ENCODE data around the gene CACNA1F.

The CACNA1F gene

GRCh38 chrX:49257846-49258748 lies 25.0 kb upstream of the CACNA1F start:
- no peak for DNase-seq

DNA sequence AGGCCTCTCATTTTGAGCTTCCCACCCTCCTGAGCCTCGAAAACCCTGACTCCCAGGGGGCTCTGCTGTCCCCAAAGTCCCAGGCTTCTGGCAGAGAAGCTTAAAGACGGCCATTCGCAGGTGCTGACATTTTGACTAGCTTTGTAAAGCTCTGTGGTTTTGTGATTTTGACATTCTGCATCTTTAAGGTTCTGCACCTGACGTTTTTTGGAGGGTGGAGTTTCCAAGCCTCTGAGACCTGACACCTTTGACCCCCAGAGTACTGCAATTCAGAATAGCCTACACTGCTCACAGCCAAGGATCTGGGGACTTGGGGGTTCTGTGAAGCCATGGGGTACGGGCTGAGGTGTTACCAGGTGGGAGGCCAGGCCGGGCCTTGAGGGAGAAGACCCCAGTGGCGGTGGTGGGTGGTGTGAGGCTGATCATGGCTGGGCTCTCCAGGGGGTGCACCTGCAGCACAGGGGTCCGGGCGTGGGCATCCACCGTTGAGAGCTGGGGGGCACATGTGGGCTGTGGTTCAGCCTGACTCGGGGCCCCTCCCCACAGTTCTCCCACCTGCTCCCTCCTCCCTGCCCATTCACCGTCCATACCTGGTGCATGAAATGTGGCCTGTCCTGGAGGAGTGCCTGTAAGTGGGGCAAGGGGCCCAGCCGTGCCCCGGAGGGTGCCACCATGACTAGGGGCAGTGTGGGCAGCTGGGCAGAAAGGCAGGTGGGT lies 24.1 kb upstream of the CACNA1F start:
- no peak for DNase-seq

DNA sequence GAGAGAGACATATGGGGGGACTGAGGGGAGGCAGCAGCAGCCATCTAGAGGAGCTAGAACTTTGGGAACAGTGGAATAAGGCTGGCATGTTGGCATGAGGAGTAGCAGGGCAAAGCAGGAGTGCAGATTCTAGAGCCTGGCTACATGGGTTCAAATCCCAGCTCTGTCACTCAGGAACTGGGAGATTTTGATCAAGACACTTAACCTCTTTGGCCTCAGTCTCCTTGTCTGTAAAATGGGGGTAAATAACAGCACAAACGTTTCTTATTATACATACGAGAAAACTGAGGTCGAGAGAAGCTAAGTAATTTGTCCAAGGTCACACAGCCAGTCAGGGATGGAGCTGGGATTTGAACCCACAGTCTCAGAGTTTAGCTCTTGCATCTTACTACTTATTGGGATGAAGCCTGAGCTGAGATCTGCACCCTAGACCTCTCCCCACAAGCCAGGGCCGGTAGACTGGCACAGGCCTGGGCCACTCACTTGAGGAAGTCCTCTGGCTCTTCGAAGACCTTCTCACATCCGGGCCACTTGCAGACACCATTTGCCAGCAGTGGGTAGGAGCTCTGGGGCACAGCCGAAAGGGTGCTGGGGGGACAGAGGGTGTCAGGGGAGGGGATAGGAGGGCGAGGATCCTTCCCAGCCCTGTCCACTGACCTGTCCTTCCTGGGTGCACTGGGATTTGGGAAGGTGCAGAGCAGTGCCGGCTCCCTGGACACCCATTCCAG lies 23.3 kb upstream of the CACNA1F start:
- DNase-seq: no peak

GRCh38 chrX:49254639-49255038 lies 21.5 kb upstream of the CACNA1F start:
- no peak for DNase-seq

DNA sequence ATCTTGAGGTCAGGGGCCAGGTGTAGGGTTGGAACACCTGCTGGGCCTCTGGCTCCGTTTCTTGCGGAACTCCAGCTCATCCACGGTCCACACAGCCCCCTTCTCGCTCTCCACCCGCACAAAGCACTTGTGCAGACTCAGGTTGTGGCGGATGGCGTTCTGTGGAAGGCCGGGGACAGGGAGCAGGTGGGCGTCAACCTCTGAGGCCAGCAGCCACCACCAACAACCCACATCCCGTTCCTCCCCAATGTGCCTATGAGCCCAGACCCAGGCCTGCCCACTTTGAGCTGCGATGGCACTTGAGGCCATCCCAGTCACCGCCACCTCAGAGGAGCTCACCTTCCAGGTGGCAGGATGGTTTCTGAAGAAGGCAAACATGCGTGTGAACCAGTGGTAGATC lies 18.2 kb upstream of the CACNA1F start:
- DNase-seq: no peak

GRCh38 chrX:49250578-49250977 lies 17.4 kb upstream of the CACNA1F start:
- DNase-seq: no peak

- no peak for DNase-seq
These were observed 16.9 kb upstream of the CACNA1F start for GRCh38 chrX:49250066-49250465.

DNA sequence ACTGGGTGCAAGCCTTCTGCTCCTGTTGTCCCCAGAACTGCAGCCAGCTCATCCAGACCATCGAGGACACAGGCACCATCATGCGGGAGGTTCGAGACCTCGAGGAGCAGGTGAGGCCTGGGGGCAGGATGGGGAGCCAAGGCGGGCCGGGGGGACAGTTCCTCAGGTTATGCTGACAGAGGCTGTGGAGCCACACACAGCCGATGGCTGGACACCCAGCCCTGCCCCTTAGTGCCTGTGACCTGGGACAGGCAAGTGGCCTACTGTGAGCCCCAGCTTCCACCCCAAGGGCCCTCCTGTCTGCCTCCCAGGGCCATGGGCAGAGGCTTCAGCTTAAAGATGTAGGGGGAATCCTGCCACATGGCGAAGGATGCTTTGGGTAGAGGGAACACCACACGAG lies 16.5 kb upstream of the CACNA1F start:
- DNase-seq: no peak

DNA sequence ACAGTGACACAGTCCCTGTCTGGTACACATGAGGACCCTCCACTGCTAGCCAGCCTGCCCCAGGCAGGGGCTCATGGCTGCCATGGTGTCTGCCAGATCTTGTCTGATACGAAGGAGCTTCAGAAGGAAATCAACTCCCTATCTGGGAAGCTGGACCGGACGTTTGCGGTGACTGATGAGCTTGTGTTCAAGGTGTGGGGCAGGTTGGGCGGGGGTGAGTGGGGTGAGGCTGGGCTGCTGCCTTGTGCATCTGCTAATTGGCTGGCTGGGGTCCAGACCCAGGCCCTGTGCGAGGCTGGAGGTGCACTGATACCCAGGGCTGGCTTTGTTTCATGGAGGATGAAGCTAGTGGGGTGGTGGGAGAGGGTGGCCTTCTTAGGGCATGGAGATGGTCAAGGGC lies 15.9 kb upstream of the CACNA1F start:
- DNase-seq: no peak

GRCh38 chrX:49247916-49248811 lies 15.0 kb upstream of the CACNA1F start:
- DNase-seq: no peak

GRCh38 chrX:49247346-49247745 lies 14.2 kb upstream of the CACNA1F start:
- DNase-seq: no peak

GRCh38 chrX:49246541-49246940 lies 13.4 kb upstream of the CACNA1F start:
- no peak for DNase-seq

DNA sequence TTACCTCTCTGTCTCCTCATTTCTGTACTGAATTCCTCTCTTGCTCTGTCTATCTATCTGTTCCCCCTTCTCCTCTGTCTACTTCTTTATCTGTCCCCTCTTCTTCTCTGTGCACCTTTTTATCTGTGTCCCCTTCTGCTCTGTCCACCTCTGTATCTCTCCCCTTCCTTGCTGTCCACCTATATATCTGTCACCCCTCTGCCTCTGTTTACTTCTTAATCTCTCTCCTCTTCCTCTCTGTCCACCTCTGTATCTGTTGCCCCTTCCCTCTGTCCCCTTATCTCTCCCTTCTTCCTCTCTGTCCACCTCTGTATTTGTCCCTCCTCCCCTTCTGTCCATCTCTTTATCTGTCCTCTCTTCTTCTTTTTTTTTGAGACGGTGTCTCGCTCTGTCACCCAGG lies 11.1 kb upstream of the CACNA1F start:
- no peak for DNase-seq

DNA sequence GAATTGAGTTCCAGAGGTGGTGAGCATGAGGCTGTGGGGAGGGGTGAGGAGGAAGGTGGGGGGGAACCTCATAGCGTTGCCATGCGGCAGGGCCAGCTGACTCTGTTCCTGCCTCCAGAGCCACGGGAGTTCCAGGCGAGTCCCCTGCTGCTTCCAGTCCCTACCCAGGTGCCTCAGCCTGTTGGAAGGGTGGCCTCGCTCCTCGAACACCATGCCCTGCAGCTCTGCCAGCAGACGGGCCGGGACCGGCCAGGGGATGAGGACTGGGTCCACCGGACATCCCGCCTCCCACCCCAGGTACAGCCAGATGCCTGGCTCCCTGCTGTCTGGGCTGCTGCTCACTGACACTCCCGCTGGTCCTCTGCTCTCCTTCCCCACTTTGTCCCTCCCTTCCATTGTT lies 10.0 kb upstream of the CACNA1F start:
- no peak for DNase-seq

DNA sequence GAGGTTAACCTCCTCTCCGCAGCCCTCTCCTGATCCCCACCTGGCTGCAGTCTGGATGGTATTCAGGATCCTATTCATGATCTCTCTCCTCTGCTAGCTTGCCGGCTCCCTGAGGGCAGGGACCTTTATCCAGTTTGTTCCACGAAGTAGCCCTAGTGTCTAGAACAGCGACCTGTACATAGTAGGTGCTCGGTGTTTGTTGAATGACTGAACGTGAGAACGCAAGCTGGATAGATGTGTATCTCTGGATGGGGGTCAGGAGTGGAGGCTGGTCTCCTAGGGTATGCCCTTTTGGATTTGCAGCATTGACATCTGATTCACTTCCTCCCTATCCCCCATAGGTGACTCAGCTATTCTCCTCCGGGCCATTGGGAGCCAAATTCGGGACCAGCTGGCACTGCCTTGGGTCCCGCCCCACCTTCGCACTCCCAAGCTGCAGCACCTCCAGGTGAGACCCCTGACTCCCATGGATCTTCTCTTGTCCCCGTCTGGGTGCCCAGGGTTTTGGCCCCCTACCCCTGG lies 9.5 kb upstream of the CACNA1F start:
- no peak for DNase-seq

DNA sequence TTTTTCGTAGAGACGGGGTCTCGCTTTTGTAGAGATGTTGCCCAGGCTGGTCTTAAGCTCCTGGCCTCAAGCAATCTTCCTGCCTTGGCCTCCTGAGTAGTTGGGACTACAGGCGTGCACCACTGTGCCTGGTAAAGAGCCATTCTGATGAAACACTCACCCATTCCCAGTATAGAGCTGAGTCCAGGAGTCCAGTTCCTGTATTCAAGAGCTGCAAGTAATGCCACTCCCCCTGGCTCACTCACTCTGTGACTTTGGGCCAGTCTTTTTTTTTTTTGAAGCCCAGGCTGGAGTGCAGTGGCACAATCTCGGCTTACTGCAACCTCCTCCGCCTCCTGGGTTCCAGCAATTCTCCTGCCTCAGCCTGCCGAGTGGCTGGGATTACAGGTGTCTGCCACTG lies 5.6 kb upstream of the CACNA1F start:
- no peak for DNase-seq

- DNase-seq: peak in 1 of 51 donors; percentile 1
These were observed 3.9 kb upstream of the CACNA1F start for GRCh38 chrX:49237060-49237459.

GRCh38 chrX:49233887-49234555 lies 881 bp upstream of the CACNA1F start:
- no peak for DNase-seq

DNA sequence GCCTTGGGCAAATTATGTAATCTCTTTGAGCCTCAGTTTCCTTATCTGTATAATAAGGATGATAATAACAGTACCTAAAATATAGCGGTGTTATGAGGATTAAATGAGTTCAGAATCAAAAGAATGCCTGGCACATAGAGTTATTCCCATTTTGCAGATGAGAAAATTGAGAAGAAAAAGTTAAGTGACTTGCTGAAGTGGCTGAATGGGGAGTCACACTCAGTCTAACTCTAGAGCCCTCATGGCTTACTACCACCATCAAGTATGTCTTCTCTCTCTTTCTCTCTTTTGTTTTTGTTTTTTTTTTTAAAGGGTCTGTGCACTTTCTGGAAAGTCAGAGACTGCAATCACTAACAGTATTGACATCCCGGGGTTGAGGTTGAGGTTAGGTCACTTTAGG lies 615 bp downstream of the CACNA1F start:
- no peak for DNase-seq

DNA sequence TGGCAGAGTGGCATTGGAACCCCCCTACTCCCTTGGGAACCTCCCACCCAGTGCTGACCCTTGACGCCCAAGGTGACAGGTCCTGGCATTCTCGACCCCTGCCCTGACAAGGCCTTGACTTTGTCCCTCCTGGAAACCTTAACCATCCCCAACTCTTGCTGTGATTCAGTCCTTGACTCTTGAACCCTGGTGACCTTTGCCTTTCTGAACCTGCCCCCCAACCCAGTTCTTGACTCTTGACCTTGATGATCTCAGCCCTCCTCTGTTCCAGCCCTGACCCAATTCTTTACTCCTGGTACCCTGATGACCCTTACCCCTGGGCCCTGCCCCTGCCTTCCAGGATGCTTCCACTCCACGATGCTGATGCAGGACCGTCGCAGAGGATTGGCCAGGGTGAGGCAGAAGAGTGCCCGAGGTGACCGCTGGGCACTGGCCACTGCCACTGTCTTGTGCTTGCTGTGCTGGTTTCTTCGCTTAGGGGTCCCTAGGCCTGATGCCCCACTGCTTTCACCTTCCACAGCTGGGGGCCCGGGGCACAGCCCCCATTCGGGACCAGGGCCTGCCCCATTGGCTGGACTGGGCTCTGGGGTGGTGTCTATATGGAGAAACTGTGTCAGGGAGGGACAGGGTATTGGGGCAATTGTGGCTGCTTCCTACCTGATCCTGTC lies 1.7 kb downstream of the CACNA1F start:
- no peak for DNase-seq

All from hypothalamus (tissue), 51 donors.